T-helper 2 cell treated with Interferon-gamma antibody and Interleukin-4, amounts not matched to agents 5 μg/mL and 100 μg/mL, for 36 hours (primary cell): ENCODE results near the gene LCN1.
"Not testable (repeated sequence)": the region's sequence is repeated elsewhere in the genome, so short reads cannot be mapped to it uniquely, and the experiment has no call there.

Source experiments
- DNase-seq: peaks from one replicate; pipeline ENCODE4 v3.0.0; 2021; ENCODE audit warnings: low spot score
- H3K27ac Mint-ChIP-seq: one replicate; pipeline ENCODE4 v1.8.0; 2021; ENCODE audit warnings: mild to moderate bottlenecking, mixed read lengths
- H3K27me3 Mint-ChIP-seq: one replicate; pipeline ENCODE4 v1.8.0; 2021; ENCODE audit warnings: low read depth, mixed read lengths
- H3K36me3 Mint-ChIP-seq: one replicate; pipeline ENCODE4 v1.8.0; 2021; ENCODE audit warnings: low read depth, mixed read lengths
- H3K4me1 Mint-ChIP-seq: one replicate; pipeline ENCODE4 v1.8.0; 2021; ENCODE audit warnings: low read depth, mixed read lengths
- H3K4me3 Mint-ChIP-seq: one replicate; pipeline ENCODE4 v1.8.0; 2022; ENCODE audit warnings: mild to moderate bottlenecking, moderate library complexity, mixed read lengths
- H3K9me3 Mint-ChIP-seq: one replicate; pipeline ENCODE4 v1.8.0; 2021; ENCODE audit warnings: mixed read lengths

The LCN1 gene

DNA sequence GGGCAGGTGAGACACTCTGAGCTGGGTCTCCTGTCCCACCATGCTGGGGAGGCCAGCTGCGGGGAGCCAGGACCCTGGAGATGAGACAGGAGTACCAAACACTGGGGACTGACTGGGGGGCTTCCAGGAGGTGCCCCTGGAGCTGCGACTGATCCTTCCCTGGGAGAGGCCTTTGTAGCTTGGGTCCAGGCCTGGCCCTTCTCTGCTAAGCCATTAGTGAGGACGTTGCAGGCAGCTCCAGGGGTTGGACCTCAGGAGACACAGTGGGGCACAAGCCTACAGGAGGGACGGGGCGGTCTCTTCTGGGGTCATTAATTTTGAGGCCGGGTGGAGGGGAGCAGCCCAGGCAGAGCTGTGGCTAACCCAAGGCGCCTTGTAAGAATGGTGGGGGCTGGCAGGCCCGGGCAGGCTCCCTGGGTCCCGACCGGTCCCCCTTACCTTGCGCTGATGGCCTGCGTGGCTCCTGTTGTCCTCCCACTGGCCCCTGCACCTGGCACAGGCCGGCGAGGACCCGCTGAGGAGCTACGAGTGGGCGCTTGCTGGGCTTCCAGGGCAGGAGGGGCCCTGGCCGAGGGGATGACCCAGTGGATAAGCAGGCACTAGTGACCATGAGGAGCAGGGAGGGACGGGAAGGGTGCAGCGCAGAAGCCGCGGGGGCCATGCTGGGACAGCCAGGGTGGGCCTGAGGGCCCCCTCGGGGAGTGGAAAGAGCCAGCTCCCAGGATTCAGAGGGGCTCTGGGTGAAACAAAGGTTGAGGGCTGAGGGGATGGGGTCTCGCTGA, 15.6 kb upstream of the LCN1 start:
- H3K27me3 Mint-ChIP-seq, result peaks cover 9% of the 10 kb centered on the region
- H3K36me3 Mint-ChIP-seq, result peaks cover 18% of the 10 kb centered on the region
- no peak overlapping the region for H3K4me3 Mint-ChIP-seq
- DNase-seq, result no peak
- no peak overlapping the region for H3K27ac Mint-ChIP-seq
- H3K9me3 Mint-ChIP-seq, result peaks cover 9% of the 10 kb centered on the region
- H3K4me1 Mint-ChIP-seq, result peaks cover 7% of the 10 kb centered on the region

DNA sequence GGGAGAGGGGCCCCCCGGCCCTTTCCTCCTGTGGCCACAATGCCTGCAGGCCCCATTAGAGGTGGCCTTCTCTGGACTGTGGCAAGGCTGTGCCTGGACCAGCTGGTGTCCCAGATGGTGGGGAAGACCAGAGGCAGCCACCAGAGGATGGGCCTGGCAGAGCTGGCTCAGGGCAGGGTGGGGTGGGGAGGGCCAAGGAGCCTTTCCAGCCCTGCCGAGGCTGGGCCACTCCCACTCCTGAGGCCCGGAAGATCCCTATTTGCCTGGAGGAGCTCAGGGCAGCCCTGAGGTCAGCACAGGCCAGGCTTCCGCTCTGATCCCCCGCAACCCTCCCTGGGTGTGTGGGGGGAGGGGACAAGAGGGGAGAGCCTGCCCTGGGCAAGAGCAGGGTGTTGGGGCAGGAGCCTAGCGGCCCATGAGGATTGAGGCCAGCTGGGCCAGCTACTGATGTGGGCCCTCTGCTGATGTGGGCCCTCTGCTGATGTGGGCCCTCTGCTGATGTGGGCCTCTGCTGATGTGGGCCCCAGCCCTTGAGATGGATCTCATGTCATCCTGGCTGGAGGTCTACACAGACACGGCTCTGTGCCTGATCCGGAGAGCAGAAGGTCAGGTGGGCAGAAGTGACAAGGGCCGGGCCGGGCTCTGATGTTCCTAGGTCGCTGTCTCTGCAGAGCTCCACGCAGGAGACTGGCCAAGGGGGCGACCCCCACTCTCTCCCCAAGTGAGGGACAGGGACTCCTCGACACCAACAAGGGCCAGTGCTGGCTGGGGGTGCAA, 14.7 kb upstream of the LCN1 start:
- no peak for DNase-seq
- peaks cover 9% of the 10 kb centered on the region for H3K27me3 Mint-ChIP-seq
- no peak overlapping the region for H3K4me3 Mint-ChIP-seq
- H3K36me3 Mint-ChIP-seq, result peaks cover 18% of the 10 kb centered on the region
- no peak overlapping the region for H3K27ac Mint-ChIP-seq
- peaks cover 14% of the 10 kb centered on the region for H3K4me1 Mint-ChIP-seq
- H3K9me3 Mint-ChIP-seq, result peaks cover 9% of the 10 kb centered on the region

GRCh38 chr9:135507104-135508035, 13.9 kb upstream of the LCN1 start:
- Mint-ChIP-seq H3K4me3 (no peak overlapping the region), H3K27me3 (peaks cover 9% of the 10 kb centered on the region), H3K4me1 (peaks cover 14% of the 10 kb centered on the region), H3K27ac (no peak overlapping the region), H3K36me3 (peaks cover 13% of the 10 kb centered on the region), H3K9me3 (peaks cover 9% of the 10 kb centered on the region)
- DNase-seq, result no peak

GRCh38 chr9:135508211-135508820, 12.9 kb upstream of the LCN1 start:
- Mint-ChIP-seq H3K9me3 (peaks cover 9% of the 10 kb centered on the region), H3K27ac (no peak overlapping the region), H3K27me3 (peaks cover 9% of the 10 kb centered on the region), H3K4me3 (no peak overlapping the region), H3K4me1 (peaks cover 16% of the 10 kb centered on the region), H3K36me3 (peaks cover 5% of the 10 kb centered on the region)
- DNase-seq, result no peak

- Mint-ChIP-seq H3K36me3 (peaks cover 3% of the 10 kb centered on the region), H3K27me3 (peaks cover 9% of the 10 kb centered on the region), H3K4me3 (no peak overlapping the region), H3K4me1 (peaks cover 16% of the 10 kb centered on the region), H3K9me3 (peaks cover 9% of the 10 kb centered on the region), H3K27ac (no peak overlapping the region)
- no peak for DNase-seq
Measured at GRCh38 chr9:135509458-135509857, 11.8 kb upstream of the LCN1 start.

DNA sequence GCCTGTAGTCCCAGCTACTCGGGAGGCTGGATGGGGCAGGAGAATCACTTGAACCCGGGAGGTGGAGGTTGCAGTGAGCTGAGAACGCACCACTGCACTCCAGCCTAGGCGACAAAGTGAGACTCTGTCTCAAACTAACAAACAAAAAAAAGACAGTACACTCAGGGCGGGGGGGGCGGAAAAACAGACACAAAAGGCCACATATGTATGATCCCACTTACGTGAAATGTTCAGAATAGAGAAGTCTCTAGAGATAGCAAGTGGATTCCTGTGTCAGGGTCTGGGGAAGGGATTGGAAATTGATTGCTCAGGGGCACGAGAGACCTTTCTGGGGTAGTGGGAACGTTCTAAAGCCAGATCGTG, 9.0 kb upstream of the LCN1 start:
- DNase-seq, result no peak
- peaks cover 9% of the 10 kb centered on the region for H3K9me3 Mint-ChIP-seq
- H3K36me3 Mint-ChIP-seq, result no peaks in the 10 kb centered on the region
- peaks cover 13% of the 10 kb centered on the region for H3K4me1 Mint-ChIP-seq
- H3K27me3 Mint-ChIP-seq, result peaks cover 9% of the 10 kb centered on the region
- H3K4me3 Mint-ChIP-seq, result no peak overlapping the region
- no peak overlapping the region for H3K27ac Mint-ChIP-seq

DNA sequence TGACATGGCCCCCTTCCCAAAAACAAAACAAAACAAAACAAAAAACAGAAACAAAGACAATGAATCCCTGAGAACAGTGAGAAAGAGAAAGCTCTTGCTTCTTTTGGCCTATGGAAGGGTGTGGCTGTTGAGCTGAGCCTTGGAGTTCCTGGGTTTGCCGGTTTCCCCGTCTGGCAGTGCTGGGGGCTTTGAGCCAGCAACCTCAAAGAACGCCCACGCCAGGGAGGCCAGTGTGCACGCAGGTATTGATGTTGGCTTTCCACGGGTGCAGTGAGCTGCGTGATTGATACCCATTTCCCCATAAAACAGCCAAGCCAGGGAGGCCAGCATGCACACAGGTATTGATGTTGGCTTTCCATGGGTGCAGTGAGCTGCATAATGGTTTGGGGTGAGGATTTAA, 8.3 kb upstream of the LCN1 start:
- Mint-ChIP-seq H3K9me3 (peaks cover 9% of the 10 kb centered on the region), H3K27me3 (peaks cover 9% of the 10 kb centered on the region), H3K36me3 (no peaks in the 10 kb centered on the region), H3K4me1 (peaks cover 13% of the 10 kb centered on the region), H3K27ac (no peak overlapping the region), H3K4me3 (no peak overlapping the region)
- DNase-seq, result no peak

- Mint-ChIP-seq H3K36me3 (no peaks in the 10 kb centered on the region), H3K9me3 (peaks cover 9% of the 10 kb centered on the region), H3K4me1 (peaks cover 13% of the 10 kb centered on the region), H3K27me3 (peaks cover 12% of the 10 kb centered on the region), H3K4me3 (no peak overlapping the region), H3K27ac (no peak overlapping the region)
- DNase-seq, result no peak
Measured at GRCh38 chr9:135513351-135513846, 7.8 kb upstream of the LCN1 start.

- H3K36me3 Mint-ChIP-seq, H3K27ac Mint-ChIP-seq, H3K9me3 Mint-ChIP-seq, H3K4me3 Mint-ChIP-seq, DNase-seq: not testable (repeated sequence)
- peaks cover 12% of the 10 kb centered on the region for H3K27me3 Mint-ChIP-seq
- H3K4me1 Mint-ChIP-seq, result peaks cover 13% of the 10 kb centered on the region
Measured at GRCh38 chr9:135513906-135514305, 7.3 kb upstream of the LCN1 start.

DNA sequence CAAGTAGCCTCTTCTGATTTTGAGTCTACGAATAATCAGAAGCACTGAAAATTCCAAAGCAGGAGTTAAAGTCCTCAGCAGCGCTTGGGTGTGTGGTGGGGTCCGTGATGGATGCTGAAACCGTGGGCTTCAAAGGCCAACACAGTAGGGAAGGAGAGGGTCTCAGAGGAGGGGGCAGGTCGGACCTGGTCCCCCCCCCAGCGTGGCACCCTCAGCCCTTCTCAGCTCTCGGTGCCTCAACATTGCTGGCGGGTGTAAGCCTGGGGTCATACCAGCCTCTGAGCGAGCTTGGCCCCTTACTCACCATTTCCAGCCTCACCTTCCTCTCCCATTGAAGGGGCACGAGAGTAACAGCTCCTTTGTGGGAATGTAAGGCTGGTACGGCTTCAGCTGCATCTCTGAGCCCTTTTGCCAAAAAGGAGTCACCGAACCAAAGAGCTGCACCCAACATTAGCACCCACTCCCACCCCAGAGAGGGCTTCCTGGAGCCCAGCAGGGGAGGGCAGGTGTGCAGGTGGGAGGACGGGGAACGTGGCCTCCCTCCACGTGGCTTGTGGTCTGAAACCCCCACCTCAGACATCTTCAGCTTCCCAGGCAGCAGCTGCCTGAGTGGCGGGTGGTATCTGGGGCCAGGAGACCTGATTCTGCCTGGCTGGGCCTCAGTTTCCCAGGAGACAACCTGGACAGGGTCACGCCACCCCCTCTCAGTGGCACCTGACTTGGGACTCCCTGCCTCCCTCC, 6.7 kb upstream of the LCN1 start:
- H3K36me3 Mint-ChIP-seq, result no peaks in the 10 kb centered on the region
- peaks cover under 1% of the 10 kb centered on the region for H3K9me3 Mint-ChIP-seq
- peaks cover 13% of the 10 kb centered on the region for H3K4me1 Mint-ChIP-seq
- H3K27ac Mint-ChIP-seq, result no peak overlapping the region
- DNase-seq, result no peak
- no peak overlapping the region for H3K4me3 Mint-ChIP-seq
- H3K27me3 Mint-ChIP-seq, result peaks cover 9% of the 10 kb centered on the region

DNA sequence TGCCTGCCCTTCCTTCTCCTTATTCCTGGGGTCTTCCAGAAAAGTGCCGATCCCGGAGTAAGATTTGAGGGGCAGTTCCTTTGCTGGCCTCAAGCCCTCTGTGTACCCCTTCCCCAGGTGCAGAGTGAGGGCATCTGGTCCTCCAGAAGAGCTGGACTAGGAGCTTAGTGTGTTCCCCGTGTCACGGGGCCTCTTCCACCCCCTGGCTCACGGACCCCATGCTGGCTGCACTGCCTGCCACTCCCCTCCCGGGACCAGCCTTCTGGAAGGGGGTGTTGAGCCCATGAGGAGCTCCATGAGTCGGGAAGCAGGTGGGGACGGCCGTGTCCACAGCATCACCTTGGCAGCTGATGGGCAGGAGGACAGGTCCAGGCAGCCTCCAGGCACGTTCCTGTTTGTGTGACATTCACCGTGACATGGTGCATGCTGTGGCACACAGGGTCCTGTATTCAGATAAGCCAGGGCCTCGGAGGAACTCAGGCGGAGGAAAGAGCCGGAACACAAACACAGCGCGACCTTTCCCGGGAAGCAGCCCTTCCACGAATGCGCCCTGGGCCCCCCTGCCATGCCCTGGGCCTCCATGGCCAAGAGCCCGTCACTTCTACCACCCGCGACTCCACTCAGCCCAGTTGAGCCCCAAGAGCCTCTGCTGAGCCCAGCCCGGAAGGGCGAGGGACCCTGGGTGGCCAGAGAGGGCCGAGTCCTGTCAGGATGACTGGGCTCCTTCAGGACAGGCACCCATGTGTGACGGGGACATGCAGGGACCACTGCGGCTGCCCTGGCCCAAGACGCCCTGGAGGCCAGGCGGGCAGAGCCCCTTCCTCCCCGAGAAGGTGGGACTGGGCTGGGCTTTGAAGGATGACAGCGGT, 5.9 kb upstream of the LCN1 start:
- Mint-ChIP-seq H3K27me3 (peaks cover 9% of the 10 kb centered on the region), H3K4me3 (no peak overlapping the region), H3K9me3 (no peaks in the 10 kb centered on the region), H3K4me1 (peaks cover 13% of the 10 kb centered on the region), H3K27ac (no peak overlapping the region), H3K36me3 (no peaks in the 10 kb centered on the region)
- DNase-seq, result no peak

DNA sequence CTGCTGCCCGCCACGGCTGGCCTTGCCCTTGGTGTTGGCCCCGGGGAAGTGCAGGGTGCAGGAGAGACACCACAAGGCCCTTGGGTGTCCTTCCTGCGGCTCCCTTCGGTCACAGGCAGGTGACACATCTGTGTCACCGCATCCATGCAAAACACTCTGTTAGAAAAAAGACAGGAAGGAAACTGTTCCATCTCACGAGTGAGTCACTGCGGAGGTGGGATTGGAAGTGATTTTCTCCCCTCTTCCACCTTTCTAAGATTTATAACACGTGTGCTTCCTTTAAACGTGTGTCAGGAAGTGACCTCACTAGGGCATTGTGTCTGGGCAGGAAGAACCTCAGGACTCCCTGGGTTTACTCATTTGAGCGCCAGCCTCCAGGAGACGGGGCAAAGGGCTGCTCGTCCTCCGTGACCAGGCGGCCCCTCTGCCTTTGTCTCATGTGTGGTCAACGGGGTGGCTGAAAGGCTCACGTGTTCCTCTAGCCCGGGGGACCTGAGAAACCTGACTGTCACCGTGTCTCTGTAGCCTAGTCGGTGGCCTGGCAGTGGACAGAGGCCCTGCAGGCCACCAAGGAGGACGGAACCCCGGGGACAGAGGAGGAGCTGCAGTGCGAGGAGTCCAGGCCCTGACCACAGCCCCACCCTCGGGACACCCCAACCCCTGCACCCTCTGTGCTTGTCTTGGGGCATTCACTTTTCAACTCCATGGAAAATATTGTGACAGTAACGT, 4.9 kb upstream of the LCN1 start:
- Mint-ChIP-seq H3K27ac (no peak overlapping the region), H3K9me3 (no peaks in the 10 kb centered on the region), H3K4me1 (peaks cover 8% of the 10 kb centered on the region), H3K27me3 (peaks cover 9% of the 10 kb centered on the region), H3K36me3 (no peaks in the 10 kb centered on the region), H3K4me3 (no peak overlapping the region)
- no peak for DNase-seq
